Bronchial epithelial cell (primary cell): Measurements from ENCODE around the gene NR6A1. TPM values are rescaled to one million over a fixed set of nuclear protein-coding genes. Genes with fewer than 3 reads are reported as not detected.

Experiments used
- DNase-seq: peaks from one replicate; pipeline ENCODE4 v3.0.0-alpha.2; 2010; ENCODE audit warnings: low read depth
- FAIRE-seq: peaks from 2 replicates; lab custom pipeline; 2011; peaks lifted over from hg19 to GRCh38; lab: Jason Lieb, UNC
- H3K27me3 ChIP-seq: 2 replicates; pipeline ENCODE4 v1.5.1; 2011; ENCODE audit warnings: low read length; ENCODE audit not compliant: control insufficient read depth, insufficient read depth
- H3K36me3 ChIP-seq: 2 replicates; pipeline ENCODE4 v1.5.1; 2011; ENCODE audit warnings: low read length; ENCODE audit not compliant: control insufficient read depth, insufficient read depth
- H3K4me3 ChIP-seq: 2 replicates; pipeline ENCODE4 v1.5.1; 2011; ENCODE audit warnings: mild to moderate bottlenecking, low read depth, low read length, control low read depth
- total RNA-seq: library from RNA; depleted of rRNA; stranded (reverse); fragments of >200 nt; gene quantifications from 2 replicates; pipeline ENCODE4 v1.2.1, GENCODE V29; 2014
- TF ChIP-seq, protein P1 (sequence below): IDR thresholded peaks from 2 replicates; pipeline ENCODE4 v1.5.1; 2011; ENCODE audit warnings: mild to moderate bottlenecking, moderate library complexity, low read length, control low read depth, inconsistent platforms; ENCODE audit not compliant: insufficient read depth, severe bottlenecking

NR6A1 gene
- total RNA-seq, 1 donor from 2014 or later: 2.9 TPM

DNA sequence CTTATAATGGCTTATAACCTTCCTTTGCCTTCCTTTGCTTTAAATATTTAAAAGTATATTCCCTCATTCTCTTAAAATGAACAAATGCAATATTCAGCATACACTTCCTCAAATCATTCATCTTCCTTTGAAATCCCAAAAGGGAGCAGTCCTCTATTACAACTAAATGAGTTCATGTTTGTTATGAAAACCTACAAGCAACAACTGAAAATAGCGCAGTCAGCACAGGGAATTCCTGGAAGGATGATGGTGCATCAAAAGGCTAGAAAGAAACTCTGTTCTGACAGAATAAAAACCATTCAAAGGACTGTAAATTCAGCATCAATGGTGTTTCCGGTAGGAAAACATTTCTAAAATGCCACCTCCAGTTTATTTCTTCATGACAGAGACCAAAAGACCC lies 3.3 kb downstream of the NR6A1 start:
- Histone ChIP-seq H3K27me3 (no peaks in the 10 kb centered on the region), H3K4me3 (no peak overlapping the region), H3K36me3 (no peaks in the 10 kb centered on the region)
- DNase-seq (no peak), FAIRE-seq (no peak)
- TF ChIP-seq, protein P1, sequence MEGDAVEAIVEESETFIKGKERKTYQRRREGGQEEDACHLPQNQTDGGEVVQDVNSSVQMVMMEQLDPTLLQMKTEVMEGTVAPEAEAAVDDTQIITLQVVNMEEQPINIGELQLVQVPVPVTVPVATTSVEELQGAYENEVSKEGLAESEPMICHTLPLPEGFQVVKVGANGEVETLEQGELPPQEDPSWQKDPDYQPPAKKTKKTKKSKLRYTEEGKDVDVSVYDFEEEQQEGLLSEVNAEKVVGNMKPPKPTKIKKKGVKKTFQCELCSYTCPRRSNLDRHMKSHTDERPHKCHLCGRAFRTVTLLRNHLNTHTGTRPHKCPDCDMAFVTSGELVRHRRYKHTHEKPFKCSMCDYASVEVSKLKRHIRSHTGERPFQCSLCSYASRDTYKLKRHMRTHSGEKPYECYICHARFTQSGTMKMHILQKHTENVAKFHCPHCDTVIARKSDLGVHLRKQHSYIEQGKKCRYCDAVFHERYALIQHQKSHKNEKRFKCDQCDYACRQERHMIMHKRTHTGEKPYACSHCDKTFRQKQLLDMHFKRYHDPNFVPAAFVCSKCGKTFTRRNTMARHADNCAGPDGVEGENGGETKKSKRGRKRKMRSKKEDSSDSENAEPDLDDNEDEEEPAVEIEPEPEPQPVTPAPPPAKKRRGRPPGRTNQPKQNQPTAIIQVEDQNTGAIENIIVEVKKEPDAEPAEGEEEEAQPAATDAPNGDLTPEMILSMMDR: no peak

DNA sequence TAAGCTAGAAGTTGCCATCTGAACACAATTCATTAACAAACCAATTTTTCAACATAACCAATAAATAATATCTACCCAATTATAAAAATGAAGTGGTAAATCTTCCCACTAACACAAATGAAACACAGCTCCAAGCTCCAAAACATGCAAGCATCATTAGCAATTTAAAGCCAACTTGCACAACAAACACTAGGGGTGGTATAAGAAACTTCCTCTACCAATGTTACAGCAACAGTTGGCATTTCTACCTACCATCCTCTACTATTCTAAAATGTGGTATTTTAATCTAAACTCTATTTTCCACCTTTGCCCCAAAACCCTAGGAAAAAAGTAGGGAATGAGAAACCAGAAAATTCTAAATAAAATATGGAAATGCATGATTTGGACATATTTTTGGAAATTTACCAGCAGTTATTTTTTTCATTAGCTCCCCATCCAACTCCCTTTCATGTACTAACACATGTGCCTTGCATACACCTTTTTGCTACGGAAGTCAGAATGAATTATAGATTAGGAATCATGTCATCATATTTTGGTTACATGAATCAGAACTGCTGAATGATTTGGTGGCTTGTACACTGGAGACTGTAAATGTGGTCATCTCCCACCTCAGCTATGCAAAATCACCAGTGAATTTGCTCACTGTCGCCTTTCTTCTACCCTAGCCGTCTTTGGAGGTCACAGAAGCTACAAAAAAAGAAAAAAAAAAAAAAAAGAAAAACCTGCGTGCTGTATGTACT lies 4.1 kb downstream of the NR6A1 start:
- H3K27me3 ChIP-seq: no peaks in the 10 kb centered on the region
- FAIRE-seq: no peak

DNA sequence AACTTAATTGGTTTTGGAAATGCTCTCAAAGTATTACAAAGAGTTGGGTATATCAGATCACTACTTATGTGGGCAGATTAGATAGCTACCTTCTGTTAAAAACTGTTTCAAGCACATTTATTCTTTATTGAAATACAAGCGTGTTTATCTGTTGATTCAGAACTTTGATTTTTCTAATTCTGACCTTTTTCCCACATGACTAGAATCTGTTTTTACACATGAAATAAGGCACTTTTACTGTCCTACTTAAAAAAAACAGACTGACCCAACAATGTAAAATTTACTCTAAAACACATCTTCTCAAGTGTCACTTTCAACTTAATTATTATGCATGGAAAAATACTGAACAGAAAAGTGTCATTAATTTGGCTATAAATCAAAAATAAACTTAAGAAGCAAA lies 4.8 kb downstream of the NR6A1 start:
- no peak for DNase-seq
- no peak overlapping the region for H3K4me3 ChIP-seq
- TF ChIP-seq, protein P1: no peak
- H3K27me3 ChIP-seq: no peaks in the 10 kb centered on the region
- no peaks in the 10 kb centered on the region for H3K36me3 ChIP-seq
- FAIRE-seq: no peak

More for the DNA sequence above, 4.1 kb downstream of the NR6A1 start:
- H3K4me3 ChIP-seq: no peak overlapping the region
- TF ChIP-seq, protein P1: peak; percentile 19
- no peaks in the 10 kb centered on the region for H3K36me3 ChIP-seq
- DNase-seq: no peak

DNA sequence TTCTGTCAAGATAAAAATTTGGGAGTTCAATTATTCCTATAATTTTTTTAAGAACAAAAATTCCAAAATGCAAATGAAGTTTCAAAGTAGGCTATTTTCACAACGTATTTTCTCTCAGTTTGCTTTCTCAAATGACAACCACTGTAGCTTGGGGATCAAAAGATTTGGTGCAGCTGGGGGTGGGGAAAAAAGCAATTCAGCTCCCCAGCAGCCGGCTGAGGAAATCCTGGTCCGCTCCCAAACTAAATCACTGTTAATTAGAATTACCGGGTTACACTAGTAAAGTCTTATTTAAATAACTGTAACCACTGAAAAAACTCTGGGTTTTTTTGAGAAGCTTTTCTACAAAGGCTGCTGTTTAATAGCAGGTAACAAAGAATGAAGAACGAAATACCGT lies 5.7 kb downstream of the NR6A1 start:
- H3K36me3 ChIP-seq: no peaks in the 10 kb centered on the region
- DNase-seq: no peak
- no peak overlapping the region for H3K4me3 ChIP-seq
- no peaks in the 10 kb centered on the region for H3K27me3 ChIP-seq
- TF ChIP-seq, protein P1: no peak
- FAIRE-seq: no peak

DNA sequence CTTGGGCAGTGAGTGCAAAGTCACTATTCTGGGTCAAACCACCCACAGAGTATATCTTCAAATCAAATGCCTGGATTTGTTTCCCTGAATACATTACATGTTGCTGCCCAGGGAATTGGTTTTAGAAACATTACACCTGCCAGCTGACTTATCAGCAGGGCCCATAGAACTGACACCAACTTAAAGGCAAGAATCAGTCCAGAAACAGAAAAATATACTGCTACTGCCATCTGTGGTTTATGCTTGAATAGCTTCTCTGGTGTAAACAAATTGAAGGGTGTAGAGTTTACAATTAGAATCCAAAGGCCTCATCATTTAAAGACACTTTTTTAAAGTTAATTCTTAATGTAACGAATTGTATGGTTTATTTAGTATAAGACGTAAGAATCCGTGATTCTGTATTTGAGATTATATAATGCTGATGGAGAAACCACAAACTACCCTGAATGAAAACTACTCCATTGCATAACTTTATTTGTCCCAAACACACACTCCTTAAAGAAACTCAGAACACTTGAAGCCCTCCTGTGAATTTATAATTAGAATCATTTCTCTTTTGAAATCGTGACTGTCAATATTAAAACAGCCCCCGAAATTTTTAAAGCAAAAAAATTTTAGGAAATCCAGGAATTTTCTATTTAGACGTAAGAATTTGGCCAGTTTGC lies 6.2 kb downstream of the NR6A1 start:
- Histone ChIP-seq H3K27me3 (no peaks in the 10 kb centered on the region), H3K36me3 (no peaks in the 10 kb centered on the region), H3K4me3 (no peak overlapping the region)
- no peak for FAIRE-seq
- peak; percentile 47 for DNase-seq
- TF ChIP-seq, protein P1: peak; percentile 18

DNA sequence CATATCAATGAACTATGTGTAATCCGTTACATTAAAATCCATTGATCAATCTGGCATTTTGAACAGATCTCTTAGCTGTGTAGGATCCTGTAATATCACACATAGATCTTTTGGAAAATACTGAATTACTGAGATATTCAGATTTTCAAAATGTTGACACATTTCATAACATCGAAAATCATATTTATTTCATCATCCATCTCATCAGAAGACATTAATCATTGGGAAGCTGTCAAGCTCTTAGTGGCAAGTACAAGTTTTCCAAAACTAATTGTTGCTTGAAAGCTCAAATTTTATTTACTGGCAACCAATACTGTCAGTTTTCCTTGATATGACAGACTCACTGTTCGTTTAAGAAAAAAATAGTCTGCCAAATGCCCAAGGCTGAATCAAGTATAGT lies 8.5 kb downstream of the NR6A1 start:
- TF ChIP-seq, protein P1: no peak
- FAIRE-seq (no peak), DNase-seq (no peak)
- no peak overlapping the region for H3K4me3 ChIP-seq
- H3K36me3 ChIP-seq: no peaks in the 10 kb centered on the region
- no peaks in the 10 kb centered on the region for H3K27me3 ChIP-seq
